ENCODE measurements around the gene KLK12.

The KLK12 gene

GRCh38 chr19:51030631-51031030, 4.2 kb downstream of the KLK12 start:
- Histone ChIP-seq H3K4me1 (ENCODE audit: insufficient read depth, insufficient read length) (peaks cover 9% of the 10 kb centered on the region), H3K27me3 (ENCODE audit: insufficient read depth, insufficient read length) (no peaks in the 10 kb centered on the region), H3K4me3 (ENCODE audit: insufficient read length, low read depth) (no peak overlapping the region), H3K9ac (ENCODE audit: insufficient read length, low read depth) (no peak overlapping the region), H3K36me3 (ENCODE audit: insufficient read depth, insufficient read length, low read length) (no peaks in the 10 kb centered on the region), H3K9me3 (ENCODE audit: insufficient read depth, low read length) (no peaks in the 10 kb centered on the region)
- TF ChIP-seq YY1 (IDR thresholded peaks at IDR 0.05; ENCODE audit: insufficient read depth, insufficient read length) (no peak), SUZ12 (IDR thresholded peaks at IDR 0.05; ENCODE audit: extremely low read depth, insufficient read depth, insufficient read length) (no peak), ZNF274 (IDR thresholded peaks at IDR 0.05; ENCODE audit: low read depth, low read length) (no peak)
- no peak for DNase-seq (ENCODE audit: low read depth, low spot score)

DNA sequence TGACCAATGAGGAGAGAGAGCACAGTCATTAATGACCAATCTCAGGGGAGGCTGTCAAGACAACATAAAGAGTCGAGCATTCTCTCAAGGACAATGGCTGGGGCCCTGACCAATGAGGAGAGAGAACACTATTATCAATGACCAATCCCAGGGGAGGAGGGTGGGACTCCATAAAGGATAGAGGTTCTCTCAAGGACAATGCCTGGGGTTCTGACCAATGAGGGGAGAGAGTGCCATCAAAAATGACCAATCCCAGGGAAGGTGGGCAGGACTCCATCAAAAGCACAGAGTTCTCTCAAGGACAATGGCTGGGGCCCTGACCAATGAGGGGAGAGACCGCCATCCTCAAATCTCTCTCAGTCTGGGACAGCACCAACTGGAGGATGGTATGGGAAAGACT, 5.1 kb downstream of the KLK12 start:
- Histone ChIP-seq H3K9me3 (ENCODE audit: insufficient read depth, low read length) (no peaks in the 10 kb centered on the region), H3K36me3 (ENCODE audit: insufficient read depth, insufficient read length, low read length) (no peaks in the 10 kb centered on the region), H3K4me3 (ENCODE audit: insufficient read length, low read depth) (no peak overlapping the region), H3K4me1 (ENCODE audit: insufficient read depth, insufficient read length) (peaks cover 12% of the 10 kb centered on the region), H3K27me3 (ENCODE audit: insufficient read depth, insufficient read length) (no peaks in the 10 kb centered on the region), H3K9ac (ENCODE audit: insufficient read length, low read depth) (no peak overlapping the region)
- DNase-seq (ENCODE audit: low read depth, low spot score): no peak
- TF ChIP-seq ZNF274 (IDR thresholded peaks at IDR 0.05; ENCODE audit: low read depth, low read length) (no peak), SUZ12 (IDR thresholded peaks at IDR 0.05; ENCODE audit: extremely low read depth, insufficient read depth, insufficient read length) (no peak), YY1 (IDR thresholded peaks at IDR 0.05; ENCODE audit: insufficient read depth, insufficient read length) (no peak)

- no peak for DNase-seq (ENCODE audit: low read depth, low spot score)
- H3K36me3 ChIP-seq (ENCODE audit: insufficient read depth, insufficient read length, low read length): no peaks in the 10 kb centered on the region
- no peak overlapping the region for H3K9ac ChIP-seq (ENCODE audit: insufficient read length, low read depth)
- H3K4me1 ChIP-seq (ENCODE audit: insufficient read depth, insufficient read length): peaks cover 15% of the 10 kb centered on the region
- H3K4me3 ChIP-seq (ENCODE audit: insufficient read length, low read depth): no peak overlapping the region
- TF ChIP-seq YY1 (IDR thresholded peaks at IDR 0.05; ENCODE audit: insufficient read depth, insufficient read length): no peak
- no peak for TF ChIP-seq SUZ12 (IDR thresholded peaks at IDR 0.05; ENCODE audit: extremely low read depth, insufficient read depth, insufficient read length)
- no peak for TF ChIP-seq ZNF274 (IDR thresholded peaks at IDR 0.05; ENCODE audit: low read depth, low read length)
- H3K9me3 ChIP-seq (ENCODE audit: insufficient read depth, low read length): no peaks in the 10 kb centered on the region
- no peaks in the 10 kb centered on the region for H3K27me3 ChIP-seq (ENCODE audit: insufficient read depth, insufficient read length)
Observed at GRCh38 chr19:51027873-51028272, 6.9 kb downstream of the KLK12 start.

- Histone ChIP-seq H3K9me3 (ENCODE audit: insufficient read depth, low read length) (no peaks in the 10 kb centered on the region), H3K4me3 (ENCODE audit: insufficient read length, low read depth) (no peak overlapping the region), H3K27me3 (ENCODE audit: insufficient read depth, insufficient read length) (no peaks in the 10 kb centered on the region), H3K9ac (ENCODE audit: insufficient read length, low read depth) (peak overlapping the region; percentile 50), H3K4me1 (ENCODE audit: insufficient read depth, insufficient read length) (peaks cover 15% of the 10 kb centered on the region), H3K36me3 (ENCODE audit: insufficient read depth, insufficient read length, low read length) (no peaks in the 10 kb centered on the region)
- DNase-seq (ENCODE audit: low read depth, low spot score): no peak
- no peak for TF ChIP-seq ZNF274 (IDR thresholded peaks at IDR 0.05; ENCODE audit: low read depth, low read length)
- TF ChIP-seq YY1 (IDR thresholded peaks at IDR 0.05; ENCODE audit: insufficient read depth, insufficient read length): no peak
- no peak for TF ChIP-seq SUZ12 (IDR thresholded peaks at IDR 0.05; ENCODE audit: extremely low read depth, insufficient read depth, insufficient read length)
Observed at GRCh38 chr19:51027126-51027806, 7.5 kb downstream of the KLK12 start.

DNA sequence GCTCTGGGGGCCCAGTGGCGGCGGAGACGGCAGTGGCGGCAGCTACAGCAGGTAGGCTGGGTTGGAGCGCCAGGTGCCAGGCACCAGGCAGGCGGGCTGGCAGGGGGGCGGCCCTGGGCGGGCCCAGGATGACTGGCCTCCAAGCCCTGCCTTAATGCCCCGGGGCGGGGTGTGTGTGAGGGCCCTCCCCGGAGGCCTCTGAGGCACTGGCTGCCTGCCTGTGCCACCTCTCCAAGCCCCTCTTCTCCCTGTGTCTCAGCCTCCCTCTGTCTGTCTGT, 8.3 kb downstream of the KLK12 start, which contains the start of gene KLK11:
TSS of gene KLK11 (minus strand) at position 63 of the 278 bp plus-strand sequence. CDS start 985 bp downstream, outside the sequence.
- Histone ChIP-seq H3K9ac (ENCODE audit: insufficient read length, low read depth) (peak within 1 kb of the TSS; percentile 50), H3K4me1 (ENCODE audit: insufficient read depth, insufficient read length) (peaks cover 15% of the 10 kb centered on the region), H3K36me3 (ENCODE audit: insufficient read depth, insufficient read length, low read length) (no peaks in the 10 kb centered on the region), H3K9me3 (ENCODE audit: insufficient read depth, low read length) (no peaks in the 10 kb centered on the region), H3K27me3 (ENCODE audit: insufficient read depth, insufficient read length) (no peaks in the 10 kb centered on the region), H3K4me3 (ENCODE audit: insufficient read length, low read depth) (no peak within 1 kb of the TSS)
- DNase-seq (ENCODE audit: low read depth, low spot score): no peak
- no peak for TF ChIP-seq SUZ12 (IDR thresholded peaks at IDR 0.05; ENCODE audit: extremely low read depth, insufficient read depth, insufficient read length)
- no peak for TF ChIP-seq YY1 (IDR thresholded peaks at IDR 0.05; ENCODE audit: insufficient read depth, insufficient read length)
- TF ChIP-seq ZNF274 (IDR thresholded peaks at IDR 0.05; ENCODE audit: low read depth, low read length): no peak

DNA sequence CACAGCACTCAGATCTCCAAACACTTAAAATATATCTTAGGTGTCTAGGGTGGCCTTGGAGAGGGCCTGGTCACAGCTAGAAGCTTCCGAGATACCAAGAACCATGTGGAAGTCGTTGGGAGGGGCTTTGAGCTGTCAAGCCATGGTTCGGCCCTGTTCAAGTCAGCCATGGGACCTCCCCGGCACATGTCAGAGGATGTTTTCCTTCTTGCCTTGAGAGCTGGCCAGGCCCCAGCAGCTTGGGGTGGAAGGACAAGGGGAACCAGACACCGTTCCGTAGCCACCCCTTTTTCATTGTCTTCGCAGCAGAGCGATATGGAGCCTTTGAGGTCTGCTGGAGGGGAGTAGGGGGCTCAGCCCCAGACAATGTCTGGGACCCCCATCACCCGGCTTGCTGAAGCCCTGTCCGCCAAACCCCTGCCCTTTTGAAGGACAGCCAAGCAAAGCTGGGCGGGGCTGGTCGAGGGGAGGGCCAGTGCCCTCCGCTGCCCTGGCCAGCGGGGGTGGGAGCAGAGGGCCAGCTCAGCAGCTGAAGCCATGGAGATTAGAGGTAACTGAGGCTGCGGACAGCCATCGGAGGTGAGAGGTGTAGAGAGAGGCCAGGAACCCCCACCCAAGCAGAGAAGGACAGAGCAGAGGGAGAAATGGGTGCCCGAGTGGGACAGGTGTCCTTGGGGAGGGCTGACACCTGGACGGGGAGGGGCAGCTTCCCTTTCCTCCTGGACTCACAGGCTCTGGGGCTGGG, 8.8 kb downstream of the KLK12 start:
- H3K9ac ChIP-seq (ENCODE audit: insufficient read length, low read depth): no peak overlapping the region

DNA sequence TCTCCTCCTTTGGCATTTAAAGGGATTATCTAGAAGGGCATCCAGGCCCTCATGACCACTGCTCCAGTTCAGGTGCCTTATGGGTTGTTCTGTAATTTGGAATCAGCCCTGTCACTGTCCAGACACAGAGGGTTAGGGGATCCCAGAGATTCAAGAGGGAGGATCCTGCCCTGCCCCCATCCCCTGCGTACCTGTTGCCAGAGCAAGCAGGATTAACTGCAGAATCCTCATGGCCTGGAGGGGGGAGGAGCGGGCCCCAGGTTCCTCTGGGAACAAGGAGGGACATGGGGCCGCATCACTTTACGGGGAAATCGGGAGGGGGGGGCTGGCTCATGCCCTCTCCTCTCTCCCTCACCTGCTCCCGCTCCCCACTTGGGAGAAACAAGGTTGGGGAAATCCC, 9.4 kb downstream of the KLK12 start:
- H3K9me3 ChIP-seq (ENCODE audit: insufficient read depth, low read length): no peaks in the 10 kb centered on the region
- TF ChIP-seq YY1 (IDR thresholded peaks at IDR 0.05; ENCODE audit: insufficient read depth, insufficient read length) (no peak), SUZ12 (IDR thresholded peaks at IDR 0.05; ENCODE audit: extremely low read depth, insufficient read depth, insufficient read length) (no peak), ZNF274 (IDR thresholded peaks at IDR 0.05; ENCODE audit: low read depth, low read length) (no peak)
- no peak overlapping the region for H3K4me3 ChIP-seq (ENCODE audit: insufficient read length, low read depth)
- DNase-seq (ENCODE audit: low read depth, low spot score): no peak
- peaks cover under 1% of the 10 kb centered on the region for H3K27me3 ChIP-seq (ENCODE audit: insufficient read depth, insufficient read length)
- no peak overlapping the region for H3K9ac ChIP-seq (ENCODE audit: insufficient read length, low read depth)
- peaks cover 15% of the 10 kb centered on the region for H3K4me1 ChIP-seq (ENCODE audit: insufficient read depth, insufficient read length)
- no peaks in the 10 kb centered on the region for H3K36me3 ChIP-seq (ENCODE audit: insufficient read depth, insufficient read length, low read length)

More for the DNA sequence above, 8.8 kb downstream of the KLK12 start:
- Histone ChIP-seq H3K4me1 (ENCODE audit: insufficient read depth, insufficient read length) (peaks cover 15% of the 10 kb centered on the region), H3K27me3 (ENCODE audit: insufficient read depth, insufficient read length) (no peaks in the 10 kb centered on the region), H3K36me3 (ENCODE audit: insufficient read depth, insufficient read length, low read length) (no peaks in the 10 kb centered on the region), H3K9me3 (ENCODE audit: insufficient read depth, low read length) (no peaks in the 10 kb centered on the region), H3K4me3 (ENCODE audit: insufficient read length, low read depth) (no peak overlapping the region)
- no peak for DNase-seq (ENCODE audit: low read depth, low spot score)
- TF ChIP-seq YY1 (IDR thresholded peaks at IDR 0.05; ENCODE audit: insufficient read depth, insufficient read length): no peak
- TF ChIP-seq ZNF274 (IDR thresholded peaks at IDR 0.05; ENCODE audit: low read depth, low read length): no peak
- TF ChIP-seq SUZ12 (IDR thresholded peaks at IDR 0.05; ENCODE audit: extremely low read depth, insufficient read depth, insufficient read length): no peak

Data from NT2/D1 (cell line).